Lower lobe of right lung (tissue), 2 donors: ENCODE measurements around the gene DEAF1. TPM values are rescaled to one million over a fixed set of nuclear protein-coding genes. Genes with fewer than 3 reads are reported as not detected.
A peak's percentile ranks its signal among the peaks of the same experiment; 100 is the strongest.

Experiments
- ATAC-seq, 2 donors: fragments of 200-7000 bp; cut with Tn5 transposase; one replicate each; pipeline ENCODE4 v1.9.1; 2020 to 2022; ENCODE audit warnings: mild to moderate bottlenecking in 2 of 2, moderate library complexity in 2 of 2
- DNase-seq: peaks from one replicate; pipeline ENCODE4 v3.0.0-alpha.2; 2020
- H3K27ac ChIP-seq: fragments of 200-600 bp; one replicate; pipeline ENCODE4 v1.8.0; 2022
- H3K27me3 ChIP-seq: fragments of 200-600 bp; one replicate; pipeline ENCODE4 v1.8.0; 2022; ENCODE audit warnings: low read depth
- H3K36me3 ChIP-seq: fragments of 200-600 bp; one replicate; pipeline ENCODE4 v1.8.0; 2022; ENCODE audit warnings: mild to moderate bottlenecking
- H3K4me1 ChIP-seq: fragments of 200-600 bp; one replicate; pipeline ENCODE4 v1.8.0; 2022
- H3K4me3 ChIP-seq: fragments of 200-600 bp; one replicate; pipeline ENCODE4 v1.8.0; 2022; ENCODE audit warnings: mild to moderate bottlenecking
- H3K9me3 ChIP-seq: fragments of 200-600 bp; one replicate; pipeline ENCODE4 v1.8.0; 2022
- intact Hi-C: fragments of 100-400 bp; cut with DNase I; formaldehyde crosslinking; loops from one replicate; pipeline ENCODE4 v1.11.0; 2022
- total RNA-seq: library from RNA; stranded (reverse); fragmentation: NEBNext Ultra II Directional; extraction: Animal tissue kit (Norgen Biotek cat#: 25700); gene quantifications from one replicate; pipeline ENCODE4 v1.2.1, GENCODE V29; 2021
- TF ChIP-seq, protein P1 (sequence below): fragments of 200-600 bp; IDR thresholded peaks from one replicate; pipeline ENCODE4 v1.8.0; 2022; ENCODE audit warnings: antibody characterized with exemption, mild to moderate bottlenecking
- donor health status: DM: no; HTN: yes; CAD: no; lungs with severe emphysema.

The DEAF1 gene
- total RNA-seq, 1 donor from 2014 or later, result 32.0 TPM

DNA sequence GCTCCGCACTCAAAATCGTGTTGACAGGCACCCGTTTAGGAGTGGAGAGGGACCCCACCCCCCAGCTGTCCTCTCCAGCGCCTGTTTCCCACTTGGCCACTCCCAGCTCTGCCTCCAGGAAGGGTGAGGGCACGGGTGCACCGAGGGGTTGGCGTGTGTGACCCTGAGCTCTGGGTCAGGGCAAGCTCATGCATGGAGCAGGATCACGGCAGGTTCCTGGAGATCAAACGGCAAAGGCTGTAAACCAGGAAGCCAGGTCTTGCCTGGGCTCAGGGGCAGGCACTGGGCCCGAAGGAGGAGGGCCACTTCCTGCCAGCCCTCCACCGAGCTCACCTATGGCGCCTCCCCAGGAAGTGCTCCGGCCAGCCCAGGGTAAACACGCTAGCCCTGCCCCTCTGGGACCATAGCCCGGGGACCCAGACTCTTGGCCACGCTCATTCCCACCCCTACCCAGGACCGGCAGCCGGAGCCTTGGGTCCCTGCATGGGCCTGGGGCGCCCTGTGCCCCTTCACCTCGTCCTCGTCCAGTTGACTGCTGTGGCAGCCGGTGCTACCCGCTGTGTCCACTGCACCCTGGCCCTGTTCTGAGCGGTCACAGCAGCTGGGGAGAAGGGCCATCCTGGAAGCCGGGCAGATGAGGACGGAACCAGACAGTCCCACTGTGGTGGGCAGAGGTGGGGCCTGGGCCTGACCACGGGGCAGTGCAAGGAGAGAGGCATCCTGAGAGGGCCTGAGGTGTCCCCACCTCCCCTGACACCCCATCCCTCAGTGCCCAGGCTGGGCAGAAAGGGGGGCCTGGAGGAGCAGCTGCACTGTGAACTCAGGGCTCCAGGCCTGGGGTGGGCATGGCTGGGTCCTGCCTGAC is 10.0 kb upstream of the DEAF1 start:
- TF ChIP-seq, protein P1, sequence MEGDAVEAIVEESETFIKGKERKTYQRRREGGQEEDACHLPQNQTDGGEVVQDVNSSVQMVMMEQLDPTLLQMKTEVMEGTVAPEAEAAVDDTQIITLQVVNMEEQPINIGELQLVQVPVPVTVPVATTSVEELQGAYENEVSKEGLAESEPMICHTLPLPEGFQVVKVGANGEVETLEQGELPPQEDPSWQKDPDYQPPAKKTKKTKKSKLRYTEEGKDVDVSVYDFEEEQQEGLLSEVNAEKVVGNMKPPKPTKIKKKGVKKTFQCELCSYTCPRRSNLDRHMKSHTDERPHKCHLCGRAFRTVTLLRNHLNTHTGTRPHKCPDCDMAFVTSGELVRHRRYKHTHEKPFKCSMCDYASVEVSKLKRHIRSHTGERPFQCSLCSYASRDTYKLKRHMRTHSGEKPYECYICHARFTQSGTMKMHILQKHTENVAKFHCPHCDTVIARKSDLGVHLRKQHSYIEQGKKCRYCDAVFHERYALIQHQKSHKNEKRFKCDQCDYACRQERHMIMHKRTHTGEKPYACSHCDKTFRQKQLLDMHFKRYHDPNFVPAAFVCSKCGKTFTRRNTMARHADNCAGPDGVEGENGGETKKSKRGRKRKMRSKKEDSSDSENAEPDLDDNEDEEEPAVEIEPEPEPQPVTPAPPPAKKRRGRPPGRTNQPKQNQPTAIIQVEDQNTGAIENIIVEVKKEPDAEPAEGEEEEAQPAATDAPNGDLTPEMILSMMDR, result no peak
- intact Hi-C loops, result no loop called here
- peaks cover 63% of the 10 kb centered on the region for H3K4me1 ChIP-seq
- DNase-seq (peak; percentile 85), ATAC-seq (peak; percentile 77 to 79)
- peak overlapping the region; percentile 66 for H3K4me3 ChIP-seq
- H3K36me3 ChIP-seq, result peaks cover 19% of the 10 kb centered on the region
- H3K27ac ChIP-seq, result peak overlapping the region; percentile 66
- no peaks in the 10 kb centered on the region for H3K9me3 ChIP-seq
- H3K27me3 ChIP-seq, result peaks cover 42% of the 10 kb centered on the region

DNA sequence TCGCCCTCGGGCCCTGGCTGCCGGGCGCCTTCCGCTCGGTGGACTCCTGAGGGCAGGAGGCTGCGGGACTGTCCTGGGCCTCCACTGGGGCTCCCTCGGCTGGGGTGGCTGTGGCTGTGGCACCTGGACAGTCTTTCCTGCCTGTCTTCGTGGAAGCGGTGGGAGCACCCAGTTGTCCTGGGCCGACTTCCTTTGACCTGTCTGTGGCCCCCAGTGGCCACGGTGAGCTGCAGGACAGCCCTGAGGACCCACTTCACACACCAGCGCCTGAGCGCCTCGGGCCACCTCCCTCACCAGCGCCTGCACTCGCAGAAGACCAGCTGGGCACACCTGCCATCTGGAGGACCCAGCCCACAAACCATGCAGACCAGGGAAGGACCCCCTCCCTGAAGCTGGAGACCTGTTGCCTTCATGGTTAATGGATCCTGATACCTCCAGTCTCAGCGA is 9.2 kb upstream of the DEAF1 start:
- Histone ChIP-seq H3K4me1 (peaks cover 63% of the 10 kb centered on the region), H3K27me3 (peaks cover 35% of the 10 kb centered on the region), H3K36me3 (peaks cover 21% of the 10 kb centered on the region), H3K27ac (peak overlapping the region; percentile 66), H3K4me3 (no peak overlapping the region), H3K9me3 (no peaks in the 10 kb centered on the region)
- intact Hi-C loops, result no loop called here
- ATAC-seq (no peak), DNase-seq (no peak)
- TF ChIP-seq, protein P1, result no peak

DNA sequence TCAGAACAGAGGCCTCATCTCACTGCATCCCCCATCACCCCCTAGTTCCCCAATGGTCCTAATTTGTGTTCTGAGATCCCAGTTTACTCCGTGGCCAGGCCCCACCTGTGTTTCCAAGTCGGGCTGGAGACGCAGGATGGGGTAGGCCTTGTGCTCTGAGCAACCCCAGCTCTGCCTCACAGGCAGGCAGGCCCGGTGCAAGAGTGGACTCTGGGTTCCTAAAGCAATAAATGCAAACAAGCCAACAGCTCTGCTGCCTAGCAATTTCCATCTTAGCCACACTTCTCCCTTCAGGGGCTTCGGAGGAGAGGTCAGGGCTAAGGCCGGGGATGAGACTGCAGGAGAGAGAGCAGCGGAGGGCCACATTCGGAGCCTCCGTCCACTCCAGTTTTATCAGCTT is 8.5 kb upstream of the DEAF1 start:
- ATAC-seq (no peak), DNase-seq (no peak)
- no peak overlapping the region for H3K4me3 ChIP-seq
- intact Hi-C loops, result no loop called here
- H3K4me1 ChIP-seq, result peaks cover 65% of the 10 kb centered on the region
- TF ChIP-seq, protein P1, result no peak
- peak overlapping the region; percentile 68 for H3K27ac ChIP-seq
- no peaks in the 10 kb centered on the region for H3K9me3 ChIP-seq
- H3K36me3 ChIP-seq, result peaks cover 25% of the 10 kb centered on the region
- peaks cover 32% of the 10 kb centered on the region for H3K27me3 ChIP-seq

DNA sequence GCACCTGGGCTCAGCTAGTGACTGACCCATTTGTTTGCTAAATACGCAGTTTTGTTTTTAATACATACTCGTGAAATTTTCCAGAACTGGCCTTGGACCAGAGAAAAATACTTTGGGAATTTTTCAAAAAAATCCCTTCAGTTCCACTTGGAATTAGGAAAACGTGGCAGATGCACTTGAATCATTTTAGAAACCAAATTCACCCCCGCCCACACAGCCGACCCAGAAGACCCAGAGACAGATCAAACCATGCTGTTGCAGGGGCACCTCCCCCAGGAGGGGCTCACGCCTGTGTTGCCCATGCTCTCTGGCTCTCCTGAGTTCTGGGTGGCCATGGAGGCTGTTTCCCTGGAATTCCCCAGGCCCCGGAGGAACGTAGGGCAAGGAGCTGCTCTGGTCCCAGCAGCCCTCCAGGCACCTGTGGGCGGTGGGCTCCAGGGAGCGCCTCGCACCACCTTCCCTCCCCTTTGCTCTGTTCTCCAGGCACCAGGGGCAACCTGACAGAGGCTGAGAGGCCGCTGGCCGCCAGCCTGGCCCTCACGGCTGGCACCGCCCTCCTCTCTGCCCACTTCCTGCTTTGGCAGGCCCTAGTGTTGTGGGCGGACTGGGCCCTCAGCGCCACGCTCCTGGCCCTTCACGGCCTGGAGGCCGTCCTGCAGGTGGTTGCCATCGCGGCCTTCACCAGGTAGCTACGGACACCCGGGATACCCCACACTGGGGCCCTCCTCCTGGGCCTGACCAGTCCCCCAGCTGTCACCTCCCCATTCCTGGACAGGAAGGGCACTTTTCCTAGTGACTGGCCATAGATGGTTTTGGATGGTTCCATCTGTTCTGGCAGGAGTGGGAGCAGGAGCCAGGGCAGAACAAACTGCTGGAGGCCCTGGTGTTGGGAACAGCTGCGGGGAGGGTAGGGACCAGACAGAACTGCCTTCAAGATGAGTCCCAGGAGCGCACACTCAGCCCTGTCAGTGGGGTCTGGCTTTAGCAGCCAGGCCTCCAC is 7.7 kb upstream of the DEAF1 start:
- Histone ChIP-seq H3K36me3 (peaks cover 25% of the 10 kb centered on the region), H3K4me3 (peak overlapping the region; percentile 0), H3K27ac (peak overlapping the region; percentile 68), H3K4me1 (peaks cover 65% of the 10 kb centered on the region), H3K27me3 (peaks cover 24% of the 10 kb centered on the region), H3K9me3 (no peaks in the 10 kb centered on the region)
- TF ChIP-seq, protein P1, result no peak
- ATAC-seq (peak; percentile 69 to 70), DNase-seq (peak; percentile 91)
- intact Hi-C loops, result no loop called here

DNA sequence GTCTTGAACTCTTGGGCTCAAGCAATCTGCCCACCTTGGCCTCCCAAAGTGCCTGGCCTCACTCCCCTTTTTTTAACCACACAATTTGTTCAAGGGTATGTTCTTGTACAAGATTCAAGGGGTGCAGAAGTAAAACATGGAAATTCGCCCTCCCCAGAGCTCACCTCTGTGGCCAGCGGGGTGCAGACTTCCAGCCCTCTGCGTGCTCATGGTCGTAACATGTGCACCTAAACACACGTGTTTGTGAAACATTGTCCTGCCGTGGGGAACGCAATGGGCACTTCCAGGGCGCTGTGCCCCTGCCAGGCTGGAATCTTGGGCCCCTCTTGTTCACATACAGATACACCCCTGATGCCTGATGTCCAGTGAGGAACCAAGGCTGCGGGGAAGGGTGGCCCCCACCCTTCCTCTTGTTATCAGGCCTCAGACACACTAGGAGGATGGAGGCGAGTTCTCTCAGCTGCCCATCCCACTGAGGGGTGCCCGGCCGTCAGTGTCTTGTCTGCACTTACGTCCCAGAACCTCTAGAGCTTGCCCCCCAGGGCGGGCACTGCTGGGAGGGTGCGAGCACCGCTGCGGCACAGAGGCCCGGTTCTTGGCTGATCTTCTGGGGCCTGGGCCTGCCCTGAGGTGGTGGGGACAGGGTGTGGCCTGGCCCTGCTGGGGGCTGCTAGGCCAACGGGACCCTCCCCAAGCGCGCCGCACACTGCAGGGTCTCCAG is 6.9 kb upstream of the DEAF1 start:
- intact Hi-C loops, result no loop called here
- TF ChIP-seq, protein P1, result no peak
- Histone ChIP-seq H3K9me3 (no peaks in the 10 kb centered on the region), H3K4me3 (no peak overlapping the region), H3K36me3 (peaks cover 25% of the 10 kb centered on the region), H3K27me3 (peaks cover 16% of the 10 kb centered on the region), H3K4me1 (peaks cover 65% of the 10 kb centered on the region), H3K27ac (peak overlapping the region; percentile 68)
- DNase-seq, result no peak
- ATAC-seq, result no peak
